BE2C (cell line): Measurements from ENCODE around the gene NDUFB10.

ENCODE experiments used
- DNase-seq: peaks from one replicate; pipeline ENCODE4 v3.0.0-alpha.2; 2020
- H3K27me3 ChIP-seq: fragments of 250-450 bp; sonication (Bioruptor Pico); 2 replicates; pipeline ENCODE4 v1.5.1; 2020; ENCODE audit warnings: mild to moderate bottlenecking
- H3K36me3 ChIP-seq: fragments of 250-450 bp; sonication (Bioruptor Pico); 2 replicates; pipeline ENCODE4 v1.5.1; 2020; ENCODE audit warnings: mild to moderate bottlenecking
- H3K4me1 ChIP-seq: fragments of 250-450 bp; sonication (Bioruptor Pico); 2 replicates; pipeline ENCODE4 v1.5.1; 2020
- H3K4me3 ChIP-seq: 2 replicates; pipeline ENCODE4 v1.5.1; 2011; ENCODE audit warnings: low read depth, low read length
- H3K9me3 ChIP-seq: fragments of 250-450 bp; sonication (Bioruptor Pico); 2 replicates; pipeline ENCODE4 v1.5.1; 2020
- TF ChIP-seq, protein P1 (sequence below): IDR thresholded peaks from 2 replicates; pipeline ENCODE4 v1.5.1; 2012; ENCODE audit warnings: mild to moderate bottlenecking, low read depth, low read length

Gene NDUFB10

DNA sequence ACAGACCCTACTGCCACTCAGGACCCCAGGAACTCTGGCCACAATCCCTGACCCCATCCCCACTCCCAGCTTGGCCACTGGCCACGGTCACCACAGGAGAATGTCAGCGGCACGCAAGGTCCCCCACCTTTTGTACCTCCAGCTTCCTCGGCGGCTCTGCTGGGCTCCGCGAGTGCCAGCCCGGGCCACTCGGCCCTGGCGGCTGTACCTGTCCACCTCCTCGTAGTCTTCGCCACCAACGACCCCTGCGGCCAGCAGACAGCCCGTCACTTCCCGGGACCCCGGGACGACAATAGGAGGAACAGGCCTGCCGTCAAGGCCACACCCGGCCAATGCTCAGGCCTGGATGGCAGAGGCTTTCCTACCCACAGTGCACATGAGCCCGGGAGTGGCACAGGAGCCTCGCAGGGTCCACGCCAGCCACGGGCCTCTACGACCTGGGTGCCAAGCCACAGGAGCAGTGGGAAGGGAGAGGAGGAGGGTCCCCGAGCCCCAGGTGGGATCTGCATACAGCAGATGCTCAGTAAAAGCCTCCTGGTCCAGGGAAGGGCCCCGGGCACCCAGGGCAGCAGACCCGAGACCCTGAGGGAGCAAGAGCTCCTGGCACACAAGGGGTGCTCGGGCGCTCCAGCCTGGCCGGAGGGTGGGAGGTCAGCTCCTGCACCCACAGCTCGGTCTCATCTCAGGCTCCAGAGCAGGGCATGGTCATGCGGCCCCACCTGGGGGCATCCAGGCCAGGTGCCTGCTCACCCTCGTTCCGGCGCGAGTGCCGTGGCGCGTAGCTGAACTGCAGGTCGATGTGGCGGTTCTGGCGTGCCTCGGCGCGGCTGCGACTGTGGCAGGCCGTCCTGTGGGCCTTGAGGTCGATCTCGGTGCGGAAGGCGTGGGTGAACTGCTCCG lies 42.4 kb downstream of the NDUFB10 start:
- no peak overlapping the region for H3K4me3 ChIP-seq
- H3K27me3 ChIP-seq, result no peaks in the 10 kb centered on the region
- no peaks in the 10 kb centered on the region for H3K9me3 ChIP-seq
- H3K4me1 ChIP-seq, result peaks cover 22% of the 10 kb centered on the region
- H3K36me3 ChIP-seq, result peaks cover 77% of the 10 kb centered on the region
- no peak for DNase-seq
- TF ChIP-seq, protein P1, sequence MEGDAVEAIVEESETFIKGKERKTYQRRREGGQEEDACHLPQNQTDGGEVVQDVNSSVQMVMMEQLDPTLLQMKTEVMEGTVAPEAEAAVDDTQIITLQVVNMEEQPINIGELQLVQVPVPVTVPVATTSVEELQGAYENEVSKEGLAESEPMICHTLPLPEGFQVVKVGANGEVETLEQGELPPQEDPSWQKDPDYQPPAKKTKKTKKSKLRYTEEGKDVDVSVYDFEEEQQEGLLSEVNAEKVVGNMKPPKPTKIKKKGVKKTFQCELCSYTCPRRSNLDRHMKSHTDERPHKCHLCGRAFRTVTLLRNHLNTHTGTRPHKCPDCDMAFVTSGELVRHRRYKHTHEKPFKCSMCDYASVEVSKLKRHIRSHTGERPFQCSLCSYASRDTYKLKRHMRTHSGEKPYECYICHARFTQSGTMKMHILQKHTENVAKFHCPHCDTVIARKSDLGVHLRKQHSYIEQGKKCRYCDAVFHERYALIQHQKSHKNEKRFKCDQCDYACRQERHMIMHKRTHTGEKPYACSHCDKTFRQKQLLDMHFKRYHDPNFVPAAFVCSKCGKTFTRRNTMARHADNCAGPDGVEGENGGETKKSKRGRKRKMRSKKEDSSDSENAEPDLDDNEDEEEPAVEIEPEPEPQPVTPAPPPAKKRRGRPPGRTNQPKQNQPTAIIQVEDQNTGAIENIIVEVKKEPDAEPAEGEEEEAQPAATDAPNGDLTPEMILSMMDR, result no peak

DNA sequence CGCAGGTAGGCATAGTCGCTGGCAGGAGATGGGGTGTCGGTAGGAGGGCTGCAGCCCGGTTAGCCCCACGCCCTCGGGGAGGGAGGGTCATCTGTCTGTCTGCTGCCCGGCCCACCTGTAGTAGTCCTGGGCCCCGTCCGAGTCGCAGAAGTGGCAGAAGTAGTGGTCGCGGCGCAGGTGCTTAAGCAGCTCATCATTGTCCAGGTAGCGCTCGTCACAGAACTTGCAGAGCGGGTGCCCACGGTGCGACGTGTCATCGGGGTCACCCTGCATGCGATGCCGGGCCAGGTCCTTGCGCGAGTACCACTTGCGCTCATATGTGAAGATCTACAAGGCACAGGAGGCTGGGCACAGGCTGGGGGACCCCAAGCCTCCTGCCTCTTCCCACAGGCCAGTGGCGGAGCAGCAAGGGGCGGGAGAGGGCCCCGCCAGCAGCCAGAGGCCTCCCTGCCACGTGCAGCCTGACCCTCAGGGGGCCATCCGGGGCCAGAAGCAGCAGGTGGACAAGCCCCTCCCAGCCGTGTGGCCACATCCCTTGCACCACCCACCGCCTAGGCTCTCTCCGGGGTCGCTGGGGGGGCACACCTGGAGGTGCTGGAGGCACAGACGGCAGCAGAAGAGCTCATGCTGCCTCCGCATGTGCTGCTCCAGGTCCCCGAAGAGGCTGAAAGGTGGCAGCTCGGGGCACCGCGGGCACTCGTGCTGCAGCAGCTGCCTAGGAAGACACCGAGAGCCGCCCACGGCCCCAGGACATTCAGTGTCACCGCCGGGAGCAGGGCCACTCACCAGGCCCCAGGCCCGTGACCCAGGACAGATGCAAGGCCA lies 43.3 kb downstream of the NDUFB10 start:
- no peaks in the 10 kb centered on the region for H3K27me3 ChIP-seq
- peak; percentile 18 for DNase-seq
- TF ChIP-seq, protein P1, result no peak
- peaks cover 72% of the 10 kb centered on the region for H3K36me3 ChIP-seq
- no peak overlapping the region for H3K4me3 ChIP-seq
- no peaks in the 10 kb centered on the region for H3K9me3 ChIP-seq
- H3K4me1 ChIP-seq, result peaks cover 25% of the 10 kb centered on the region

DNA sequence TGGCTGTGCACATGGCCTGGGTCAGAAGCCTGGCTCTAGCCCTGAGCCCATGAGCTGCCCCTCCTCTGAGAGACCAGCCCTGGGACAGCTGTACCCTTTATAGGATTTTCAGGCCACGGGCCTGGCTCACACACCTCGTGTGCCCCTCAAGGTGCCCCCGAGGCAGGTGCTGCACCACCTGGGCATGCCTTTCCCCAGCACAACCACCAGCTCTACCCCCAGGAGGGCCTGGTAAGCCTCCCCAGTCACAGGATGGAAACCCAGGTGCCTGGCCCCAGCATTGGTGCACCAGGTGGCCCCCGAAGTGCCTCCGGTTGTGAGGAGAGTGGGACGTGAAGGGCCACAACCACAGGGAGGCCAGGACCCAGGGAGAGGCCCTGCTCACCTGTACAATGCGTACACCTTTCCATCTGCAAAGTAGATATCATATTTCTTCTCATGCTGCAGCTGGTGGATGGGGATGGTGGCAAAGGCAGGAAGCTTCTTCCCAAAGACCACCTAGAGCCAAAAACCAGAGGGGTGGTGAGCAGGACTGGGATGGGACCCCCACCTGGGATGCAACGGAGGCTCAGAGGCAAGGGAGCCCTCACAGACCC lies 44.0 kb downstream of the NDUFB10 start:
- TF ChIP-seq, protein P1, result no peak
- Histone ChIP-seq H3K27me3 (no peaks in the 10 kb centered on the region), H3K4me3 (no peak overlapping the region), H3K4me1 (peaks cover 29% of the 10 kb centered on the region), H3K9me3 (no peaks in the 10 kb centered on the region), H3K36me3 (peaks cover 72% of the 10 kb centered on the region)
- DNase-seq, result no peak

DNA sequence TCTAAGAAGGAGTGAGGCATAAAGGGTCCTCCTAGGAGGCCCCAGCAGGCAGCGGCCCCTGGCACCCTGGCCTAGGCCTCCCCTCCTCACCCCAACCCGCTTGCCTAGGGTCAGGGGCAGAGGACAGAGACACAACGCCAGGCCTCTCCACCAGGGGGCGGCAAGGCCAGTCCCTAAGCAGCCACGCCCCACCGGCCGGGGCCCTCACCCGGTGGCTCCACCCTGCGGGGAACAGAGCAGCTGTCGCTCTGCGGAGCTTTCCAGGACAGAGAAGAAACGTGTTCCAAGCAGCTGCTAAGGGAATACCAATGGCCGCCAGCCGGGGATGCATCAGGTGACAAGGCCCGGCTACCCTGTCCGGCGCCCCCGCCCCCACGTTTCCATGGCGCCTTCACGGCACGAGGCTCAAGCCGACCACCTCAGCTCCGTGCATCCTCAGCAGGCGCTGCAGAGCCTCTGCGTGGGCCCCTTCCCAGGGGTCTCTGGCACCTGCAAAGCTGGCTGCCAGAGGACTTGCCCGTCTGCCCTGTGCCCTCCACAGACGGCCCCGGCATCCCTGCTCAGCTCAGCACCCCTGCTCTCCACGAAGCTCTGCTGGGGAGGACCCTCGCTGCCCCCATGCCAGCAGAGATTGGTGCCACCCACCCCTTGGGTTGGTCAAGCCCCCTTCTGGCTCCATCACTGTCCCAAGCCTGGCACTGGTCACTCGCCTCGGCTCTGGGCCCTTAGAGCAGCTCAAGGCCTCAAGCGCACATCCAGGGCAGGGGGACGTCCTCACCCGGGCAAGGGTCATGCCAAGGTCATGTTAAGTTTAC lies 44.7 kb downstream of the NDUFB10 start:
- TF ChIP-seq, protein P1, result peak; percentile 97
- peaks cover 65% of the 10 kb centered on the region for H3K36me3 ChIP-seq
- H3K4me1 ChIP-seq, result peaks cover 29% of the 10 kb centered on the region
- no peaks in the 10 kb centered on the region for H3K27me3 ChIP-seq
- H3K4me3 ChIP-seq, result peak overlapping the region; percentile 19; the same call in 1 of the 2 replicates
- peak; percentile 99 for DNase-seq
- no peaks in the 10 kb centered on the region for H3K9me3 ChIP-seq

DNA sequence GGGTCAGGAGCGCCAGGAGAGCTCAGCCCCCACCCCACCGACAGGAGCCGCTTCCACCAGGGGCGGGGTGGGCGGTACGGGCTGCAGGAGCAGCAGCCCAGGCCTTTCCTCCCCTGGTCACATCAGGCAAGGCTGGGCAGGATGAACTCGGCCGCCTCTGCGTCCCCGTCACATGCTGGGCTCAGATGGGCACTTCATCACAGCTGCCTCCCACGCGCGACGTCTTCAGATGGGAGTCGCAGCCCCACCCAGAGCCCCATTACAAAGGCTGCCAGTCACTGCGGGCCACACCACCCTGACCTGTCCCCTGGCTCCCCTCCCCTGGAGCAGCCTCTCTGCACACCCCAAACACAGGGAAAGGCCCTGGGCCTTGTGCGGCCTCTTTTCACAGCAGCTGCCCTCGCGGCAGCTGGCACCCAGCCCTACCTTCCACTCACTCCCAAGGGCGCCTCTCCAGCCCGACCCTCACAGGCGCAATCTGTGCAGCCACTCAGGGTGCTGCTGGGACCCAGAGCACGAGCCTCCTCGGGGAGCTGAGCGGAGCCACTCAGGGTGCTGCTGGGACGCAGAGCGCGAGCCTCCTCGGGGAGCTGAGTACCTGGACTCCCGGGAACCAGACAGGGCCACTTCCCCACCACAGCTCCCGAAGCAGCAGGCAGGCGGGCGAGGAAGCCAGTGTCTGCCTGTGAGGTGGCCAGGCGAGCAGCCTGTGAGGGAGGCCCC lies 45.6 kb downstream of the NDUFB10 start:
- Histone ChIP-seq H3K4me3 (no peak overlapping the region), H3K27me3 (no peaks in the 10 kb centered on the region), H3K9me3 (no peaks in the 10 kb centered on the region), H3K4me1 (peaks cover 29% of the 10 kb centered on the region), H3K36me3 (peaks cover 55% of the 10 kb centered on the region)
- peak; percentile 48 for DNase-seq
- TF ChIP-seq, protein P1, result no peak
